ENCODE data around the gene PTGES3.

DNA sequence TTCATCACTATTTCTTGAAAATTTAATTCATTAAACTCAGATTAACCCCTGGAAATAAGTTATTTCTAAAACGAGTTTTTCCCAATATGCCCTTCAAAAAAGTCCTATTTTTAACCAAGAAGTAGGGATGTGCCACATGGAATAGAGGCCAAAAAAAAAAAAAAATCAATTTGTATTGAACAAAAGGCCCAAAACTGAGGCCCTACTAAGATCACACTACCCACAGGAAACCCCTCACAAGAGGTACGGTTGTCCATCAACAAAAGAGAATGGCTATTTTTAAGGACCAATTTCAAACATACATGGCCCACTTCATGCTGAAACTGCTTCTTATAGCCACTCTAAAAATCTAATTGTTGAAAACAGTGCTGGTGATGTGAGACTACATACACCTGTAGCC is 50.5 kb downstream of the PTGES3 start:
- TF ChIP-seq, protein P1, sequence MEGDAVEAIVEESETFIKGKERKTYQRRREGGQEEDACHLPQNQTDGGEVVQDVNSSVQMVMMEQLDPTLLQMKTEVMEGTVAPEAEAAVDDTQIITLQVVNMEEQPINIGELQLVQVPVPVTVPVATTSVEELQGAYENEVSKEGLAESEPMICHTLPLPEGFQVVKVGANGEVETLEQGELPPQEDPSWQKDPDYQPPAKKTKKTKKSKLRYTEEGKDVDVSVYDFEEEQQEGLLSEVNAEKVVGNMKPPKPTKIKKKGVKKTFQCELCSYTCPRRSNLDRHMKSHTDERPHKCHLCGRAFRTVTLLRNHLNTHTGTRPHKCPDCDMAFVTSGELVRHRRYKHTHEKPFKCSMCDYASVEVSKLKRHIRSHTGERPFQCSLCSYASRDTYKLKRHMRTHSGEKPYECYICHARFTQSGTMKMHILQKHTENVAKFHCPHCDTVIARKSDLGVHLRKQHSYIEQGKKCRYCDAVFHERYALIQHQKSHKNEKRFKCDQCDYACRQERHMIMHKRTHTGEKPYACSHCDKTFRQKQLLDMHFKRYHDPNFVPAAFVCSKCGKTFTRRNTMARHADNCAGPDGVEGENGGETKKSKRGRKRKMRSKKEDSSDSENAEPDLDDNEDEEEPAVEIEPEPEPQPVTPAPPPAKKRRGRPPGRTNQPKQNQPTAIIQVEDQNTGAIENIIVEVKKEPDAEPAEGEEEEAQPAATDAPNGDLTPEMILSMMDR (conservative IDR thresholded peaks at IDR 0.05 in 1 of 2, IDR thresholded peaks at IDR 0.05 in 1 of 2; ENCODE audit: extremely low read depth in 1 of 2, insufficient read depth in 1 of 2, low read depth in 1 of 2, low read length in 2 of 2) = no peak
- no peak for TF ChIP-seq EZH2 (IDR thresholded peaks at IDR 0.05; ENCODE audit: borderline replicate concordance, low read length)
